Bone marrow (tissue), 2 donors: ENCODE results near the gene SMIM17.
"Not testable (repeated sequence)": the region's sequence is repeated elsewhere in the genome, so short reads cannot be mapped to it uniquely, and the experiment has no call there.

ENCODE experiments used
- DNase-seq, 2 donors: peaks; one replicate each; lab custom pipeline; 2025; lab: John Stamatoyannopoulos, UW

Gene SMIM17

GRCh38 chr19:56660381-56661107 lies 17.6 kb downstream of the SMIM17 start:
- DNase-seq = no peak

DNA sequence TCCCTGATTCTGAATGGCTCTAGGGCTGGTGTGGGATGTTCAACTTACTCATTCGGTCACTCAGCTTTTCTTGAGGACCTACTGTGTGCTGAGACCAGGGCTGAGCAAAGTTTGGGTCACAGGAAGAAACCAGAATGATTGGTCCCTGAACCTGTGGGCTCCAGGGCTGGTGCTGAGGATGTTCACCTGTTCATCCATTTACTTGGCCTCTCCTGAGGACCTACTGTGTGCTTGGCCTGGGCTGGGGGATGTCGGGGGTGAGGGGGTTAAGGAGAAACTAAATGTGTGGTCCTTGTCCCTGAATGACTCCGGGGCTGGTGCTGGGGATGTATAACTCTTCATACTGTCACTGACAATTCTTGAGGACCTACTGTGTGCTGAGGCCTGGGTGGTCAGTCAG lies 18.3 kb downstream of the SMIM17 start:
- no peak for DNase-seq

- DNase-seq = no peak
These were observed 21.1 kb downstream of the SMIM17 start for GRCh38 chr19:56663931-56664500.

GRCh38 chr19:56664511-56664910 lies 21.6 kb downstream of the SMIM17 start:
- no peak for DNase-seq

- no peak for DNase-seq
These were observed 24.4 kb downstream of the SMIM17 start for GRCh38 chr19:56667311-56667870.

DNA sequence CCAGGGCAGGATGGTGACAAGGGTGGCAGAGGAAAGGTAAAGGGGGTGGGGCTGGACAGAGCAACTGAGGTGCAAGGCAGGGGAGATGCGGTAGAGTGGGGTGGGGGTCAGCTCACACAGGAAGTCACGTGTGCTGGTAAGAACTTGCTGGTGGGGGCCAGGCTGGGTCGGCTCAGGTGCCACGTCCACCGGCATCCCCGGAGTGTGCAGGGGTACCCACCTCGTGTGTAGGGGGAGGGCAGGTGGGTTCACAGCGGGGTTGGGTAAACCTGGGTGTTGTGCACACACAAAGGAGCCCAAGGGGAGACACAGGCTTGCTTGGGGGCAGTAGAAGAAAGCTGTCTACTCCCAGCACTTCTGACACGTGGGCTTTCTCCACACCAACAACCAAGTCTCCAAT lies 25.7 kb downstream of the SMIM17 start:
- no peak for DNase-seq

DNA sequence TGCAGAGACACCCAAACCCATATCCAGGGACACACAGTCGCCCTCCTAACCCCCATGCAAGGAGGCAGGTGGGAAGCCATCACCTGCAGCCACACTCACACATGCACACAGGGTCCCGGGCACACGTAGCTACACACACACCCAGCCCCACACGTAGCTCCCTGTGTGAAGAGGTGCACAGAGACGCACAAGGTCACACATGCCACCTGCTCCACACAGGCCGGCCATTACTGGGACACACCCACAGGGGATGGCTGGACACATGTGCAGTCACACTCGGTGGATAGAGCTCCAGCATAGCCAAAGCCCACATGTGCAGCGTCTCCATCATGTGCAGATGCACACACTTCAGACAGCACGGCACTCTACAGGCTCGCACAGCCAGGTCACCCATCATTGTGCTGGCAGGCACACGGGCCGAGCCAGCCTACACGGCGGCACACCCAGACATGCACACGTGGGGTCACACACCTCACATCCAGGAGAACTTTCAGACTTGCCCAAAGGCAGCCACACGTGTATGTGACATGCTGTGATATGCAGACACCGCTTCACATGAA lies 27.5 kb downstream of the SMIM17 start:
- DNase-seq = no peak

- DNase-seq = no peak
These were observed 28.1 kb downstream of the SMIM17 start for GRCh38 chr19:56670961-56671612.

DNA sequence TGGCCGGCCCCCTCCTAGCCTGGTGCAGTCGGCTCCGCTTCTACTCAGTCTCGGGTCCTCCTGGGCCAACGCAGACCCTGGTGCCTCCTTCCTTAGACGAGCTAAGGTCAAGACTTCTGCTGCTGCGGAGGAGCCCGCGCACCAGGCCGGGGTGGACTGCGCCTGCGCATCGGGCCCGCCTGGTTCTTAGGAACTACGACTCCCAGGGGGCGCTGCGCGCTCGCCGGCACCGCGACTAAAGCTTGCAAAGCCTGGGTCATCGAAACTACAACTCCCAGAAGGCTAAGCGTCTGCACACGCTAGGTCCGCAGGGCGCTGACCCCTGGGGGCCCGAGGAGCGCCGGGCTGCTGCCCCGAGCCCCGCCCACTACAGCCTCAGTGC lies 28.6 kb downstream of the SMIM17 start, which contains the start of gene ZNF835:
ZNF835 (minus strand) TSS at position 145 of the 382 bp plus-strand sequence. CDS start 6,559 bp downstream, outside the sequence.
- DNase-seq = no peak

DNA sequence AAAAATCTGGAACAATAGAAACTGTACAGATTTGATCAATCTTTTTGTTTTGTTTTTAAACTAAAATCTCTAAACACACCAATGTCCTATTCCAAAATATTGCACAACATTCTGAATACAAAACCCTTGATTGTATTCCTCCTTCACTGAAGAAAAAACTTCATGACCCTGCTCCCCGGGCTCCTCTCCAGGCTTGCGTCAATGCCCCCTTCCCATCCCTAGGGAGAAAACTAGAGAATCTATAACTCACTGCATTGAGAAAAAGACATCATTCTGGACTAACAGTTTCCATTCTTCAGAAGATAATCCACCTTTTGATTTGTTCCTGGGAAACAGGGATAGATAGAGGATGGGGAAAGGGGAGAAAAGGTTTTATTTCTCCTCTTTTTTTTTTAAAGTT lies 29.7 kb downstream of the SMIM17 start:
- DNase-seq = not testable (repeated sequence)

DNA sequence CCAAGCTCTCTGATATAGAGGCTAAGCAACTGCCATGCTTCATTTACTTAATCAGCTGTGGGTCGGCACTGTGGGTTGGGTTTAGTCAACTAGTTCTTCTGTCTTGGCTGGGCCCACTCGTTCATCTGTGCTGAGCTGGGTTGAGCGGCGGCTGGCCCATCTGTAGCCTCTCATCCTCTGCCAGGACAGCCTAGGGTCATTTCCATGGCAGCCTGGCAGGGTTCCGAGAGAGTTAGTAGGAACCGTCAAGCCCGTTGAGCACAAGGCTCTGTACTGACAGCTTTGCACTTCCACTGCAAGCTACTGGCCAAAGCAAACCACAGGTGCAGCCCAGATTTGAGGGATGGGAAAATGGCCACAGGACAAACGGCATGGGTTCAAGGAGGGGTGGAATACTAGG lies 35.2 kb downstream of the SMIM17 start:
- no peak for DNase-seq

GRCh38 chr19:56681702-56682101 lies 38.7 kb downstream of the SMIM17 start:
- no peak for DNase-seq

GRCh38 chr19:56683116-56683515 lies 40.2 kb downstream of the SMIM17 start:
- DNase-seq = no peak

DNA sequence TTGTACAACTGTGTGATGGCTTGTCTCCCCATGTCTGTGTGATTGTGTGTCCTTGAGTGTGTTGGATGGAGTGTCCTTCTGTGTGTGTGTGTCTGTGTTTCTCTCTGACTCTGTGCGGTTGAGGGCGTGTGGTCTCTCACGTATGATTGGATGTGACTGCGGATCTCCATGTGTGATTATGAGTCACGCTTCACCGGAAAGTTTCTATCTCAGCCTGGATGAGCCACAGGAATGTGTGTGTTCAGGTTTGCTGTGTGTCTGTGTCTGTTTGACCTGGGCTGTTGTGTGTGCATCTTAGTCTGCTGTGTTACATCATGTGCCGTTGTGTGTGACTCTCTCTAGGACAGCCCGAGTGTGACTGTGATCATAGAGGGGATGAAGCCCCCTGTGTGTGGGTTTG lies 44.1 kb downstream of the SMIM17 start:
- DNase-seq = no peak

DNA sequence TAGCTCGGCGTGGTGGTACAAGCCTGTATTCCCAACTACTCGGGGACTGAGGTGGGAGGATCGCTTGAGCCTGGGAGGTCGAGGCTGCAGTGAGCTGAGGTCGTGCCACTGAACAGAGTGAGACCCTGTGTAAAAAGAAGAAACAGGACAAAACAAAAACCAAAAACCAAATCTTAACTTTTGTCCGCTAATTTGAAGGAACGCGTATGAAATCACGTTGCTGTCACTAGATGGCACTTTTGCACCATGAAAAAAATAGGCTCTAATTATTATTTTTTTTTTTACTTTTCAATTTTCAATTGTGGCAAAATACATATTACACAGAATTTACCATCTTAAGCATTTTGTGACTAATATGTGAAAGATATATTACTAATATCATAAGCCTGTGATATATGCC lies 46.2 kb downstream of the SMIM17 start:
- no peak for DNase-seq

DNA sequence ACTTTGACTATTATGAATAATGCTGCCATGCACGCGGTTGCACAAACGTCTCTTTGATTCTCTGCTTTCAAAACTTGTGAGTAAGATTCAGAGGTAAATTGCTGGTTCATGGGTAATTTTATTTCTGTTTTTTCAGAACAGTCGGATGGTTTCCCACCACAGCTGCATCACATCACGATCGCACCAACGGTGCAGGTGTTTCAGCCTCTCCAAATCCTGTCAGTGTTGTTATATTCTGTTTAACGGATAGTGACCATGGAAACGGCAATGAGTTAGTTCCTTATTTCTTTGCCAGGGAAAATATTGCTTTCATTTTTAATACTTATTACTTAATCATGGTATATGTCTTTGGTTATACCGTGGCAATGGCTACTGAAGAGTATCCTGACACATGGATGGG lies 47.7 kb downstream of the SMIM17 start:
- no peak for DNase-seq

DNA sequence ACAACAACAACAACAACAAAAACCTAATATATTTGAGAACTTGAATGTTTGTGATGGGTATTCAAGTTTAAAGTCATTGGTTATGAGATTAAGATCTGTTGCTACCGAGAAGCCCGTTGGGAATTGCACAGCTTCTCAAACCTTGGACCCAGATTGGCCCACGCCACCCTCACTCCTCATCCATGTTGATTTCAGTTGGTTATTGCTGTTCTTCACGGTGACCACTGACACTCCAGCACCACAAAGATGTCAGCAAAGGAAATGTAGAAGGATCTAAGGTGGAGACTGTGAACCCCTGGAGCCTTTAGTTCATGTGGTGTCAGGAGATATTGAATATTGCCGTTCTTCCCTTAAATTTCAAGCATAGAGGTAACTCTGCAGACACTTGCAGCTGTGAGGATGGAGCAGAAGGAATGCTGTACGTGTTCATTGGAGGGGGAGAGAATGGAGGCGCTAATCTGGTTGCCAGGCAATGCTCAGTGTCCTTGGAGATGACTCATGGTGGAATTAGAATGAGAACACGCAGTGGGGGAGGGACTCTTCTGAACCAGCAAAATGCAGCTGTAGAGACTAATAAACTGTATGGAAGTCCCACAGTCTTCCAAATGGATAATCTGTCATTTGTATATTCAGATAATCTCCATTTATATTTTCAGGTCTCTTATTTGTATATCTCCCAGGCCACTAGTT lies 49.4 kb downstream of the SMIM17 start:
- DNase-seq = no peak

GRCh38 chr19:56699552-56699951 lies 56.6 kb downstream of the SMIM17 start:
- no peak for DNase-seq

DNA sequence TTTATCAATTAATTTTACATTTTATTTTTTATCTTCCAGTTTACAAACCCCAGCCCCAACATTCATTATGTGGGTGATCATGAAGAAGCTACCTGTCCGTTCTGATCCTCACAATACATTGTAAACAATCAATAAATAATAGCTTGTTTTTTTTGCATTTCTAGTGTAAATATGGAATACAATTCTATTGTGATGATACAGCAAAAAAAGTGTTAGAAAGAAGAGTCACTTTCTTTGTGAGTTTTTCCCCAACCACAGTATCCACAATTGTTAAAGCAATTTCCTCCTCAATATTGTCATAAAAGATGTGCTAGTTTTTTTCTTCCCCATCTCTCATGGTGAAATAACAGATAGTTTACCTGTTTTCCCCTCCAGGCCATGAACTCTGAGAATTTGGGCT lies 58.9 kb downstream of the SMIM17 start:
- DNase-seq = no peak

GRCh38 chr19:56705939-56706338 lies 63.0 kb downstream of the SMIM17 start:
- no peak for DNase-seq
